ENCODE measurements around the gene A4GNT.

GRCh38 chr3:138140940-138141339 is 8.8 kb upstream of the A4GNT start:
- TF ChIP-seq EZH2 (IDR thresholded peaks at IDR 0.05) (no peak), FOXP2 (optimal IDR thresholded peaks at IDR 0.05; ENCODE audit: control extremely low read depth, extremely low read length, insufficient read depth) (no peak), POLR2AphosphoS5 (IDR thresholded peaks at IDR 0.05; ENCODE audit: borderline replicate concordance, low read depth, low read length) (no peak)
